CD1c-positive myeloid dendritic cell (primary cell): Measurements from ENCODE around the gene PTPN11.

Experiments used
- DNase-seq: peaks from one replicate; pipeline ENCODE4 v3.0.0-alpha.2; 2016; ENCODE audit errors: extremely low spot score

PTPN11 gene

DNA sequence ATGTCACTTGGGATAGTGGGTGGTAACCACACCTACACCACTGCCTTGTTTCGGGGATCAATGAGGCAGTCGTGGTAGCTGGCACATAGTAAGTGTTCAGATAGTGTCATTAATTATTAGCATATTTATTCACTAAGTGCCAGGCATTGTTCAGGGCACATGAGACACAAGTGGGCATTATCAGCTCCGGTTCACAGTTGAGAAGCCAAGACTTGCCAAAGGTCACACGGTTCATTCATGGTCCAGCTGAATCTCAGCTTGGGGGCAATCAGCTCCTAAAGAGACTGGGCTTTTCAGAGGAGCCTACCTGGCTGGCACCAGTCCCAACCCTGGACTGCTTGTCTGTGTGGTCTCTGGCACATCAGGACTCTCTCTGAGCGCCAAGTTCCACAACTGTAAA, 121.3 kb downstream of the PTPN11 start:
- no peak for DNase-seq

GRCh38 chr12:112543751-112544150, 125.0 kb downstream of the PTPN11 start:
- DNase-seq, result no peak

DNA sequence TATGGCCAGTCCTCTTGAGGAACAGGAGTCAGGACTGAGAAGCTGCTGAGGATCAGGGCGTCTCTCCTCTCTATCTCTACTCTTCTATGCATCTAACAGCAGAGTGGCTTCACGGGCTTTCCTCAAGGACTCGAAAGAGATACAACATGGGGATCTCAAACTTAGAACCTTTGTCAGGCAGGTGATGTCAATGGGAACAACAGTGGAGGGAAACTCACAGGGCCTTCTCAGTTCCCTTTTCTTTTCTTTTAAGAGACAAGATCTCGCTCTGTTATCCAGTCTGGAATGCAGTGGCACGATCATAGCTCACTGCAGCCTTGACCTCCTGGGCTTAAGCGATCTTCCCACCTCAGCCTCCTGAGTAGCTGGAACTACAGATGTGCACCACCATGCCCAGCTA, 127.6 kb downstream of the PTPN11 start:
- no peak for DNase-seq

DNA sequence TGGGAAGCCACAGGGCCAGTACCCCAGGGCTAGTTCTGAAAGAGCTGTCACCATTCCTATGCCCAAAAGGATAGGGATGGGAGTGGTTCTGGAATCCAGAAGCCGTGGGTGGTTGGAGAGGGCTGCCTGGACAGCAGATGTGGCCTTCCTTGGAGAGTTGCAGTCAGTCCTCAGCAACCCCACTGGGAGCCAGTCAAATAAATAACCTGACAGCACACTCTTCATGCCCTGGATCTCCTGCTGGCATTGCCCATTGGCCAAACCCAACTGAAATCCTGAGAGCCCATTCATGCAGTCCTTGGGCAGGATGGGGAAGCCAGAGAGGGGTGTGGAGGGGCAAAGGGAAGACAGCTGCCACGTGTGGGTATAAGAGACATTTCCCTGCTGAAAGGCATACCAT, 128.2 kb downstream of the PTPN11 start:
- DNase-seq, result no peak

- no peak for DNase-seq
Measured at GRCh38 chr12:112549031-112549430, 130.3 kb downstream of the PTPN11 start.

- no peak for DNase-seq
Measured at GRCh38 chr12:112551681-112552080, 132.9 kb downstream of the PTPN11 start.

DNA sequence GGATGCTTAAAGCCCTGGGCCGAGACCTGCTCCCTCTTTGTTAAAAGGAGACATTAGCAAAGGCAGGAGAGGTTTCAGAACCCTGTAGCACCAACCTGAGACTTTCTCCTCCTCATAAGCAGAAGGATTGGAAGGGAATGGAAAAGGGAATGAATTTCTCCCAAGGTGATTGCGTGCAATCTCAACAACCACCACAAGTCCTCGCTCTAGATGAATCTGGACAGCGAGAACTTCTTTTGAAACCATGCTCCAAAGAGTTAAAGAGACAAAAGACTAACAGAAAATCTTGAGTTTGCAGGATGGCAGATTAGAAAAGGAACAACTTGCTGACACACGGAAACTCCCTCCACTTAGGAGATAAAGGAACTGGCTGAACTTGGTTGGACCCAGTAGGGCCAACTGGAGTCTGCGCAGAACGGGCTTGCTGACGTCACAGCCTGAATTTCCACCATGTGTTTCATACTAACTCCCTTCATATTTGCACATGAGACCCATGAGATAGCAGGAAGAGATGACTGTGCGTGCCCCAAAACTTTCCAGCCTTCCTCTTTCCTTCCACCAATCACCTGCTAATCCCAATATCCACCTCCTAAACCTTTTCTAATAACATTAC, 137.0 kb downstream of the PTPN11 start:
- no peak for DNase-seq

DNA sequence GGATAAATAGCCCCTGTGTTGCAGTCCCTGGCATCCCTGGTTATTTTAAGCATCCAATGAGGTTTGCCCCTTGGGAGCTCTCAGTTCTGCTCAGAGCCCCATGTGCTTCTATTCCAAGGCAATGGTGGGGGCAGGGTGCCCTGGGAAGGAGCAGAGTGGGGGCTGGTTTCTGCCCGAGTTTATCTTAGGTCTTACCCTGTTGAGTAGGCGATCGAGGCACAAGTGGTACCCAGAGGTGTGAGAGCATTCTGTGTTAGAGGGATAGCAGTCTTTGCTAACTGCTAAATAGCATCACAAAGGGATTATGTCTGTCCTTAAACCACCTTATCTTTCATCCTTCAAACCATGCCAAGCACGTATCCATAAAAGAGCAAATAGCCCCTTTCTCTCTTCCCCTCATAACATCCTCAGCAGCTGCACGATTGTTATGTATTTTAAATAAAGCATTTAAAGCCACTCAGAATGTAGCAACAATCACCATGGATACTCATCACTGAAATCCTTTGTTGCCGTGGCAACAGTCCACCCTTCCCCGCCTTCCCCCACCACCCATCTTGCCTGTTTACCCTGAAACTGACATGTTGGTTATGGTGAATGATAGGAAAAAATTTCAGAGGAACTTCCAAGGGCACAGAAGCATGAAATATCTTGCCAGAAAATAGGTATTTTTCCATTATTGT, 139.3 kb downstream of the PTPN11 start:
- DNase-seq, result no peak
